GM12801 (cell line): Measurements from ENCODE around the gene METTL17.

Experiments used
- TF ChIP-seq, protein P1 (sequence below): IDR thresholded peaks from one replicate; pipeline ENCODE4 v1.5.1; 2011; ENCODE audit warnings: control low read depth; ENCODE audit not compliant: insufficient read length; ENCODE audit errors: extremely low read depth

METTL17 gene

GRCh38 chr14:20971705-20972021 lies 18.1 kb upstream of the METTL17 start:
- TF ChIP-seq, protein P1, sequence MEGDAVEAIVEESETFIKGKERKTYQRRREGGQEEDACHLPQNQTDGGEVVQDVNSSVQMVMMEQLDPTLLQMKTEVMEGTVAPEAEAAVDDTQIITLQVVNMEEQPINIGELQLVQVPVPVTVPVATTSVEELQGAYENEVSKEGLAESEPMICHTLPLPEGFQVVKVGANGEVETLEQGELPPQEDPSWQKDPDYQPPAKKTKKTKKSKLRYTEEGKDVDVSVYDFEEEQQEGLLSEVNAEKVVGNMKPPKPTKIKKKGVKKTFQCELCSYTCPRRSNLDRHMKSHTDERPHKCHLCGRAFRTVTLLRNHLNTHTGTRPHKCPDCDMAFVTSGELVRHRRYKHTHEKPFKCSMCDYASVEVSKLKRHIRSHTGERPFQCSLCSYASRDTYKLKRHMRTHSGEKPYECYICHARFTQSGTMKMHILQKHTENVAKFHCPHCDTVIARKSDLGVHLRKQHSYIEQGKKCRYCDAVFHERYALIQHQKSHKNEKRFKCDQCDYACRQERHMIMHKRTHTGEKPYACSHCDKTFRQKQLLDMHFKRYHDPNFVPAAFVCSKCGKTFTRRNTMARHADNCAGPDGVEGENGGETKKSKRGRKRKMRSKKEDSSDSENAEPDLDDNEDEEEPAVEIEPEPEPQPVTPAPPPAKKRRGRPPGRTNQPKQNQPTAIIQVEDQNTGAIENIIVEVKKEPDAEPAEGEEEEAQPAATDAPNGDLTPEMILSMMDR: no peak

DNA sequence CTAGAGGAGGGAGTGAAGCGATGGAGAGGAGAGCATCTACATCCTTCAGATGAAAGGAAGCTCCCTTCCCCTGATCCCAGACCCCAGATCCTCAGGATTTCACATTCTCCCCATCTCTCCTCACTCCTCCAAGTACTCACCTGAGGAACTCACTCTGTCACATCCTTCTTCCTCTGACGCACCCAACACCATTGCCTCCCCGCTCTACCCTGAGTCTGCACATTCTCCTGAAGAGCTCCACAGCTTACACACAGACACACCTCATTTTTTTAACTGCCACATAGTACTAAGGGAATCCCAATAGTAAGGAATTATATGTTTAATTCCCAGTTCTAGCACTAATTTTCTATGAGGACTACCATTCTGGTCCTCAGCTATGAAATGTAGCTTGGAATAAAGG lies 16.3 kb upstream of the METTL17 start:
- TF ChIP-seq, protein P1: no peak

DNA sequence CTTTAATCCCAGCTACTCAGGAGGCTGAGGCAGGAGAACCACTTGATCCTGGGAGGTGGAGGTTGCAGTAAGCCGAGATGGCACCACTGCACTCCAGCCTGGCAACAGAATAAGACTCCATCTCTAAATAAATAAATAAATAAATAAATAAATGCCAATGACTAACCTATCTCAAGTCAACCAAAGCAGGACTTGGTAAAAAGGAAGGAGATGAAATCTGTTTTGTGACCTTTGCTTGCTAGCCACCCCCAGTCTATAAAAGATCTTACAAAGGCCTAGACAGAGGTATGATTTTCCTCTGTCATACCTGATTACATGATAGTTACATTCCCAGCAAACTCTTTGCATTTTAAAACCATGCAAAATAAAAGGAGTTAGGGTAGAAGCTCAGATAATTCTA lies 13.5 kb upstream of the METTL17 start:
- TF ChIP-seq, protein P1: no peak

- TF ChIP-seq, protein P1: no peak
Observed at GRCh38 chr14:20978687-20979086, 11.1 kb upstream of the METTL17 start.

GRCh38 chr14:20980906-20981305 lies 8.9 kb upstream of the METTL17 start:
- TF ChIP-seq, protein P1: no peak

DNA sequence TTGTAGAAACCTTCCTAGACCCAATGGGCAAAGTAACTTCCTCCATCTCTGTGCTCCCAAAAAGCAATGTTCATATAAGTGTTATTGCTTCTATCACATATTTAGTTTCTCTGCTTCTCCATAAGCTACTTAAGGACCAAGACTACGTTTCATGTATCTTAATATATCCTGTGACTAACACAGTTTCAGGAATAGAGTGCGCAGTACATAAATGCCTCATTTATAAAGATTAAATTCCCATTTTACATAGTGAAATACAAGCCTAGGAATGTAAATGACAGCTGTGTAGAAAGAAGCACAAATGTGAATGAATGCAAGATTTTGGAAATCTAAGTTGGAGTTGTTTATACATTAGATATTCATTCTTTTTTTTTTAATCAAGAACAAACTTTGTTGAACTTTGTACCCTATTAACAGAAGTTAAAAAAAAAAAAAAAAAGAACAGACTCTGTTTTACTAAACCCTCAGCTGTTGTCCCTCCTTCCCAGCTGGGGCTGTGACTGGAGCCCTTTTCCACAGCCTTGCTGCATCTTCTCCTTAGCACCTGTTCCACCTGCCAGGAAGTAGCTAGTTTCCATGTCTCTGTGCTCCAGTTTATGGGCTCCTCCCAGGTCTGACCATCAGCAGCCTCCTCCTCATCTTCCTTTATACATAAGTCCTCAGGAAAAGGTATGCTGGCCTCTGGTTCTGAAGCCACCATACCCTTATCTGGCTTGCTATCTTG lies 7.0 kb upstream of the METTL17 start:
- TF ChIP-seq, protein P1: no peak

GRCh38 chr14:20986811-20987210 lies 3.0 kb upstream of the METTL17 start:
- TF ChIP-seq, protein P1: no peak
